ENCODE results near the gene TNFSF15. TPM values are rescaled to one million over a fixed set of nuclear protein-coding genes. Genes with fewer than 3 reads are reported as not detected.
"Not testable (repeated sequence)": the region's sequence is repeated elsewhere in the genome, so short reads cannot be mapped to it uniquely, and the experiment has no call there.

TNFSF15 gene
- total RNA-seq, 1 donor from 2014 or later = not detected

- no peak for FAIRE-seq
- DNase-seq (ENCODE audit: low read depth) = no peak
- no peak for TF ChIP-seq CTCF (IDR thresholded peaks at IDR 0.05; ENCODE audit: insufficient read depth, low read length, severe bottlenecking)
- Histone ChIP-seq H3K36me3 (ENCODE audit: control insufficient read depth, insufficient read depth, low read length) (no peaks in the 10 kb centered on the region), H3K4me3 (ENCODE audit: low read depth, low read length) (no peak overlapping the region), H3K27me3 (ENCODE audit: control insufficient read depth, insufficient read depth, low read length) (peaks cover 4% of the 10 kb centered on the region)
Measured at GRCh38 chr9:114746591-114747346, 59.1 kb downstream of the TNFSF15 start.

GRCh38 chr9:114745879-114746550 lies 59.8 kb downstream of the TNFSF15 start:
- Histone ChIP-seq H3K27me3 (ENCODE audit: control insufficient read depth, insufficient read depth, low read length) (peaks cover 4% of the 10 kb centered on the region), H3K36me3 (ENCODE audit: control insufficient read depth, insufficient read depth, low read length) (no peaks in the 10 kb centered on the region), H3K4me3 (ENCODE audit: low read depth, low read length) (no peak overlapping the region)
- TF ChIP-seq CTCF (IDR thresholded peaks at IDR 0.05; ENCODE audit: insufficient read depth, low read length, severe bottlenecking) = no peak
- no peak for DNase-seq (ENCODE audit: low read depth)
- FAIRE-seq = no peak

- Histone ChIP-seq H3K27me3 (ENCODE audit: control insufficient read depth, insufficient read depth, low read length) (peaks cover 4% of the 10 kb centered on the region), H3K36me3 (ENCODE audit: control insufficient read depth, insufficient read depth, low read length) (no peaks in the 10 kb centered on the region), H3K4me3 (ENCODE audit: low read depth, low read length) (no peak overlapping the region)
- no peak for FAIRE-seq
- TF ChIP-seq CTCF (IDR thresholded peaks at IDR 0.05; ENCODE audit: insufficient read depth, low read length, severe bottlenecking) = no peak
- no peak for DNase-seq (ENCODE audit: low read depth)
Measured at GRCh38 chr9:114745108-114745848, 60.6 kb downstream of the TNFSF15 start.

- FAIRE-seq = no peak
- no peak for TF ChIP-seq CTCF (IDR thresholded peaks at IDR 0.05; ENCODE audit: insufficient read depth, low read length, severe bottlenecking)
Measured at GRCh38 chr9:114743446-114743845, 62.4 kb downstream of the TNFSF15 start.

GRCh38 chr9:114742947-114743346 lies 62.9 kb downstream of the TNFSF15 start:
- no peak overlapping the region for H3K4me3 ChIP-seq (ENCODE audit: low read depth, low read length)
- peak; percentile 59 for DNase-seq (ENCODE audit: low read depth)
- no peak for TF ChIP-seq CTCF (IDR thresholded peaks at IDR 0.05; ENCODE audit: insufficient read depth, low read length, severe bottlenecking)
- no peaks in the 10 kb centered on the region for H3K36me3 ChIP-seq (ENCODE audit: control insufficient read depth, insufficient read depth, low read length)
- peaks cover 2% of the 10 kb centered on the region for H3K27me3 ChIP-seq (ENCODE audit: control insufficient read depth, insufficient read depth, low read length)
- FAIRE-seq = no peak

More at GRCh38 chr9:114743446-114743845, 62.4 kb downstream of the TNFSF15 start:
- no peak for DNase-seq (ENCODE audit: low read depth)
- peaks cover 2% of the 10 kb centered on the region for H3K27me3 ChIP-seq (ENCODE audit: control insufficient read depth, insufficient read depth, low read length)
- no peak overlapping the region for H3K4me3 ChIP-seq (ENCODE audit: low read depth, low read length)
- no peaks in the 10 kb centered on the region for H3K36me3 ChIP-seq (ENCODE audit: control insufficient read depth, insufficient read depth, low read length)

GRCh38 chr9:114741521-114741920 lies 64.3 kb downstream of the TNFSF15 start:
- not testable (repeated sequence) for FAIRE-seq; H3K27me3 ChIP-seq (ENCODE audit: control insufficient read depth, insufficient read depth, low read length); DNase-seq (ENCODE audit: low read depth); H3K36me3 ChIP-seq (ENCODE audit: control insufficient read depth, insufficient read depth, low read length); H3K4me3 ChIP-seq (ENCODE audit: low read depth, low read length)
